GM12801 (cell line): ENCODE measurements around the gene TEK.

Source experiments
- CTCF ChIP-seq: IDR thresholded peaks from one replicate; pipeline ENCODE4 v1.5.1; 2011; ENCODE audit warnings: control low read depth; ENCODE audit not compliant: insufficient read length; ENCODE audit errors: extremely low read depth

The TEK gene

DNA sequence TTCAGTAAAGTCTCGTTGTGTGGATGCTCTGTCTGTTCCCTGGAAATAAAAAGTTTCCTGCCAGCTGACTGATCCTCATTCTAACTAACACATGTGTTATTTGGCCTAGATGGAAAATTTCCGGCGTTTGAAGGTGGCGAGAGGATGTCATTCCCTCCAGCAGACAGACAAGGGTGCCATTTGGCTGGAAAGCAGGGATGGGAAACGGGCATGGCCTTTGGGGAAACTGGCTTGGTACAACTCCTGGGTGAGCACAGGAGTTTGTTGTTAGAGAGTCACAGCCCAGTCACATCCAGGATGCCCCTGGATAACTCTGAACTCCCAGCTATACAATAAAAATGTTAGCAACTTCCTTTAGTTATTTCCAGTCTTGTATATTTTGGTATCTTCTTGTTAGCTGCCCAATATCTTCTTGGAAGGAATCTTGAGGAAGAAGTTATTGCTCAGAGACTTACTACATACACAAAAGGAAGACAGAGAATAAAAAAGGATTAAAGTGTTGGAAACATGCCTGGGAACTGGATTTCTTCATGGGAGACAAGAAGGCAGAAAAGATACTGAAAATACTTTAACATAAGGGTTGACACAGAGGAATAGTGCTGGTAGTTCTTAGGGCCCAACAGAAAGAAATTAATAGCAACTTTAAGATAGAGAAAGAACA is 41.9 kb downstream of the TEK start:
- no peak for TF ChIP-seq CTCF

- TF ChIP-seq CTCF, result no peak
Measured at GRCh38 chr9:27151693-27152404, 42.8 kb downstream of the TEK start.

DNA sequence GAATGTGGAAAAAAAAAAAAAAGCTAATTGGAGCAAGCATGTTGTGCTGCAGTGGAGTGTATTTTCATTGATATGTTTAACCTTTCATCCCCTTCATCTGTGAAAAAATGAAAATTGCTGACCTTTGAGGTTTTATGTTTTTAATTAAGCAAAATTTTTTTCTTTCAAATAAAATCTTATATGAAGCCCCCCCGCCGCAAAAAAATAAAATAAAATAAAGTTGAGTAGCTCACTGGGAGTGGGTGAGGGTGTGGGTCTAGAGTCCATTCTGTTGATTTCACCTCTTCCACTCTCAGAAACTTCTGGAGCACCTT is 43.3 kb downstream of the TEK start:
- TF ChIP-seq CTCF, result no peak

DNA sequence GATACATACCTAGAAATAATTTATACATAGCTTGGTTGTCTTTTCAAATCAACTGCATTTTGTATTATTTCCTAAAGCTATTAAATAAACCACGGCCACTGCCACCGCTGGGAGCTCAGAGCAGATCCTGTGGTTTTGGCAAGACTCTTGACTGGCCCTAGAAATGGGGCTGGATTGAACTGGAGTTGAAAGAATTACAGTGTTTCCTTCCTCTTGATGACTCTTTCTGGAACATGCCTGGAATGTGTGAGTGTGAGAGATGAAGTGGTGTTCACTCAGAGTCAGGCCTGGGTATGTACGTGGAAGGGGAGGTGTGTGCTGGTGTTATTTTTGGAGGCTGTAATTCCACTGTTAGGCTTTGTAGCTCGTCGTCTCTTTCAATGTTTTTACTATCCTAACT is 45.9 kb downstream of the TEK start:
- no peak for TF ChIP-seq CTCF

DNA sequence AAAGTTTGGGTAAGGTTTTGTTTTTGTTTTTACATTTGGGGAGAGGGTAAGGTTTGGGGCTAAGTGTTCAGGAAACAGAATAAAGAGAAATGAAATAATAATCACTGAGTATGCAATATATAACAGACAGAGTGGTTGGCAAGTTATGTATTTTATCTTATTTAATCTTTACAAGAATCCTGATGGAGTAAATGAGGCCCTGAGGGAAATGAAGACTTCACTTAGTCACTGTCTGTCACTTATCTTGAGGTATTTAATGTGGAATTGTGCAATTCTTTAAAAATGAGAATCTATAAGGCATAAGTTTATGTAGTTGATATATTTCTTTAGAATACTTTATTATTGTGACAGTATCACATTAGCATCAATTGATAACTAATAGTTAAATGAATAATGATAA is 48.1 kb downstream of the TEK start:
- no peak for TF ChIP-seq CTCF

- no peak for TF ChIP-seq CTCF
Measured at GRCh38 chr9:27157736-27158135, 48.7 kb downstream of the TEK start.

GRCh38 chr9:27160636-27161035 is 51.6 kb downstream of the TEK start:
- TF ChIP-seq CTCF, result no peak
